HG03521 (cell line): Measurements from ENCODE around the gene CNR2.
"Not testable (repeated sequence)": the region's sequence is repeated elsewhere in the genome, so short reads cannot be mapped to it uniquely, and the experiment has no call there.

Experiments used
- ATAC-seq: cut with Tn5 transposase; IDR thresholded peaks from one replicate; pipeline ENCODE4 v1.9.1; 2021; ENCODE audit warnings: mild to moderate bottlenecking, moderate library complexity; ENCODE audit not compliant: unreplicated experiment

Gene CNR2

GRCh38 chr1:23913212-23913880 is at the start of gene CNR2:
Gene CNR2, minus strand, starts transcription at chr1:23913362. Its CDS starts 37,745 bp downstream, at chr1:23875617.
- ATAC-seq: no peak

- ATAC-seq: no peak
Measured at GRCh38 chr1:23960291-23961020, 47.3 kb upstream of the CNR2 start.

- peak; percentile 85 for ATAC-seq
Measured at GRCh38 chr1:23959461-23960290, 46.5 kb upstream of the CNR2 start, which contains the start of gene PNRC2. Gene PNRC2, plus strand, starts transcription at chr1:23959828. Its CDS starts 1,630 bp downstream, at chr1:23961458.

GRCh38 chr1:23958810-23959460 is 45.8 kb upstream of the CNR2 start:
- ATAC-seq: peak; percentile 53

- ATAC-seq: not testable (repeated sequence)
Measured at GRCh38 chr1:23958040-23958809, 45.1 kb upstream of the CNR2 start.

- ATAC-seq: no peak
Measured at GRCh38 chr1:23957096-23957495, 43.9 kb upstream of the CNR2 start.

- ATAC-seq: no peak
Measured at GRCh38 chr1:23953020-23953419, 39.9 kb upstream of the CNR2 start.

- ATAC-seq: no peak
Measured at GRCh38 chr1:23947366-23947765, 34.2 kb upstream of the CNR2 start.

GRCh38 chr1:23936481-23937176 is 23.5 kb upstream of the CNR2 start:
- no peak for ATAC-seq

GRCh38 chr1:23931491-23931880 is 18.3 kb upstream of the CNR2 start:
- no peak for ATAC-seq

- no peak for ATAC-seq
Measured at GRCh38 chr1:23930861-23931490, 17.8 kb upstream of the CNR2 start.

GRCh38 chr1:23930270-23930669 is 17.1 kb upstream of the CNR2 start:
- ATAC-seq: no peak

- ATAC-seq: no peak
Measured at GRCh38 chr1:23928789-23929188, 15.6 kb upstream of the CNR2 start.

GRCh38 chr1:23927097-23927496 is 13.9 kb upstream of the CNR2 start:
- ATAC-seq: no peak

- ATAC-seq: no peak
Measured at GRCh38 chr1:23925279-23925678, 12.1 kb upstream of the CNR2 start.

- ATAC-seq: no peak
Measured at GRCh38 chr1:23924601-23925000, 11.4 kb upstream of the CNR2 start.

GRCh38 chr1:23923592-23924499 is 10.7 kb upstream of the CNR2 start:
- no peak for ATAC-seq

GRCh38 chr1:23922321-23922943 is 9.3 kb upstream of the CNR2 start:
- no peak for ATAC-seq
